Omental fat pad (tissue), 4 donors: ENCODE data around the gene PKP4. TPM values are rescaled to one million over a fixed set of nuclear protein-coding genes. Genes with fewer than 3 reads are reported as not detected.

Experiments
- ATAC-seq: fragments of 150-250 bp; one replicate; pipeline ENCODE4 v1.9.1; 2016; ENCODE audit warnings: mild to moderate bottlenecking, moderate library complexity; ENCODE audit not compliant: low FRiP score
- DNase-seq: peaks from one replicate; pipeline ENCODE4 v3.0.0-alpha.2; 2019; ENCODE audit warnings: low spot score
- total RNA-seq, 4 donors: library from RNA; depleted of rRNA; stranded (reverse); fragments of >200 nt; gene quantifications; one replicate each; pipeline ENCODE4 v1.1.0, GENCODE V29; 2016
- TF ChIP-seq, protein P1 (sequence below), 3 donors: fragments of 450-650 bp; IDR thresholded peaks; one replicate each; pipeline ENCODE4 v1.5.1; 2016 to 2017; ENCODE audit warnings: antibody characterized with exemption in 3 of 3, mild to moderate bottlenecking in 3 of 3, moderate library complexity in 2 of 3

PKP4 gene
- total RNA-seq, 4 donors from 2014 or later, result 25.8 to 96.9 (median 56.2) TPM

DNA sequence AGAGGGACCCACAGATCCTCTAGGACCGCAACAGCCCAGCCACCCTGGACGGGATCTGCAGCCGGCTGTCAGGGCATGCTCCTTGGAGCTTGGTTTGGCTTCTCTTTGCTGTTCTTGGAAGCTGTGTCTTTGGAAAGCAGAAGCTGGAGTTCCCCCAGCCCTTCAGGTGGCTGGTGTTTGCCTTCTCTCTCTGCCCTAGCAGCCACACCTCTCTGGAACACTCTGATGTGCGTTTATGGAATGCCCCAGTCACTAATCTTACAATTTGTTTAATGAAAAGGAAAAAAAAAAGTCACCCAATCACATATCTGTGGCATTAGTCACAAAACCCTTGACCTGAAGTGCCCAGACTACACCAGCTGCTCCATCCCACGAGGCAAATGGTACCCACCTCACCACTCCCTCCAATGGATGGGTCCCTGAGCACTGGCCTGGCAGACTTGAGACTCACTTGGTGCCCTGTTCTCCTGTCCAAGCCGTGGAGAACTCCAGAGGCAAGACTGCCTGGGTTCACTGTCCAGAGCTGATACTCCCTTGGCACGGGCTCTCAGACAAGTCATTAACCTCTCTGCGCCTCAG lies 268.1 kb downstream of the PKP4 start:
- TF ChIP-seq, protein P1, sequence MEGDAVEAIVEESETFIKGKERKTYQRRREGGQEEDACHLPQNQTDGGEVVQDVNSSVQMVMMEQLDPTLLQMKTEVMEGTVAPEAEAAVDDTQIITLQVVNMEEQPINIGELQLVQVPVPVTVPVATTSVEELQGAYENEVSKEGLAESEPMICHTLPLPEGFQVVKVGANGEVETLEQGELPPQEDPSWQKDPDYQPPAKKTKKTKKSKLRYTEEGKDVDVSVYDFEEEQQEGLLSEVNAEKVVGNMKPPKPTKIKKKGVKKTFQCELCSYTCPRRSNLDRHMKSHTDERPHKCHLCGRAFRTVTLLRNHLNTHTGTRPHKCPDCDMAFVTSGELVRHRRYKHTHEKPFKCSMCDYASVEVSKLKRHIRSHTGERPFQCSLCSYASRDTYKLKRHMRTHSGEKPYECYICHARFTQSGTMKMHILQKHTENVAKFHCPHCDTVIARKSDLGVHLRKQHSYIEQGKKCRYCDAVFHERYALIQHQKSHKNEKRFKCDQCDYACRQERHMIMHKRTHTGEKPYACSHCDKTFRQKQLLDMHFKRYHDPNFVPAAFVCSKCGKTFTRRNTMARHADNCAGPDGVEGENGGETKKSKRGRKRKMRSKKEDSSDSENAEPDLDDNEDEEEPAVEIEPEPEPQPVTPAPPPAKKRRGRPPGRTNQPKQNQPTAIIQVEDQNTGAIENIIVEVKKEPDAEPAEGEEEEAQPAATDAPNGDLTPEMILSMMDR (IDR thresholded peaks at IDR 0.05), result no peak
- no peak for ATAC-seq

DNA sequence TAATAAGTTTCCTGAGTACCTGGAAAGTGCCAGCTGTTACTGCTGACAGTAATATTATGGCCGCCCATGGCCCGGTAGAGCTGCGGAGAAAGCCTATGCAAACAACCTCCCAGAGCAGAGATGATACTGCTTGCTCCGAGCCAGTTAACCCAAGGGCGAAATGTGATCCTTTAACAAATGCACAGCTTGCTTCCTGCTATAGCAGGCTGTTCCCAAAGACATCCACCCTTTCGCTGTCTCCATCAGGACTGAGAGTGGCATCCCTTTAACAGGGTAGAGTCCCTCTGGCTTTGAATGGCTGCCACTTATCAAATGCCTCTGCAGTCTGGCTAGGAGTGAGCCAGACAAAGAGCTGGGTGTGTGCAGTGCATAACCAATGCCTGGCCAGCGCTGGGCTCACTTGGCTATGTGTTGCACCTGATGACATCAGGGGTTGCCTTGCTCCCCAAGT lies 268.7 kb downstream of the PKP4 start:
- DNase-seq (no peak), ATAC-seq (no peak)
- TF ChIP-seq, protein P1 (IDR thresholded peaks at IDR 0.05), result no peak

More for the DNA sequence above, 268.1 kb downstream of the PKP4 start:
- DNase-seq, result no peak

DNA sequence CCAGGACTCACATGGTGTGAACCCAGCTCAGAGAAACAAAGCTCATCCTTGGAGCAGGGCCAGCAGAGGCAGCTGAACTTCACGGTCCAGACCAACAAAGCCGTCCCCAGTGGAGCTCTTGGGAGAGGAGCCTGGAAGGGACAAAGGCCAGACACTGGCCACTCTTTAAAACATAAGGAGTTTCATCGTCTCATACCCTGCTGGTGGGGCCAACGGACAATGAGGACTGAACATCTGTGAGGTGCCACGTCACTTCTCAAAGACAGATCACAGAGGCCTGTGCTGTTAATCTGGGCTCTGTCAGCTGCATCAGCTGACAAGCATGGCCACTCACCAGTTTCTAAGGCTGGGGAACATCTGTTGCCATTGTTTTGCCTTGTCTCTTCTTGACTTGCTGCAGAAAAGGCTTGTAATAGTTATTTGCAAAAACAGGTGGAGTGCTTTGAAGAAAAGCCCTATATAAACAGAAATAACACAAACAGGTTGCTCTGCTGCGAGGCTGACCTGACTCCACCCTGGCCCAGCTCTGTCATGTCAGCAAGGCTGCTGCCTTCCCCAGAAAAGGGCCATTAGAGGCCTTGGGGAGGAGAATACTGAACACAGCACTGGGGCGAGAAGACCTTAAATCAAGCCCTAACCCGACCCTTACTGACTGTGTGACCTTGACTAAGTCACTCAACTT lies 270.3 kb downstream of the PKP4 start:
- DNase-seq (no peak), ATAC-seq (no peak)
- TF ChIP-seq, protein P1 (IDR thresholded peaks at IDR 0.05), result no peak

DNA sequence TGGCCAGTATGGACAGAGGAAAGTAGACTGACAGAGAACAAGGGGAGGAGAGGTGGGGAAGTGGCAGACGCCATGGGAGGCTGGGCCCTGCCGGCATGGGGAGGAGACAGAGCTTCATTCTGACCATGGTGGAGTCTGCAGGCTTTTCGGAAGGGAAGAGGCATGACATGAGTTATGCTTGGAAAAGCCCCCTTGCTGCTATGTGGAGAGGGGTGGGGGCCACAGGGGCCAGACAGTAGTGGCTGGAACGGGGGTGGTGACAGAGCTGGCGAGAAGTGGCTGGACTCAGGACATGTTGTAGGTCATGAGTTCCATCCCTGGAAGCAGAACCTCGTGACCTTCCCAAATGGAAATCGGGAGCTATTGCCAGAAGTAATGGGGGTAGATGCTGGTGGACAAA lies 271.7 kb downstream of the PKP4 start:
- TF ChIP-seq, protein P1 (IDR thresholded peaks at IDR 0.05), result no peak
- ATAC-seq (no peak), DNase-seq (no peak)

DNA sequence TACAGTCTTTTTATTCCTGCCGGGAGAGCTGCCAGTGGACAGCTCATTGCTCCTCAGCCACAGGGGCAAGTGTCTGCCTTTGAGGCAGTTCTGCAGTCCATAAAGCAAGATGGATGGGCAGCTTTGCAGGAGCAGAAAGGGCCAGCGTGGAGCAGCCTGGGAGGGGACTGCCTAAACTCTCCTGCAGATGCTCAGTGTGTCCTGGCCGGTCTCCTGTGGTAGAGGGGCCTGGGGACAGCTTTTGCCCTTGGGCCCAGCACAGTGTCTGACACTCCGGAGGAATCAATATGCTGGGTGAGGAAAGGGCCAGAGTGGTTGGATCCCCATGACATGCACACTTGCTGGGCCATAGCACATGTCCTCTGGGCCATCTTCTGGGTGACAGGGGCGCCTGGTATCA lies 272.7 kb downstream of the PKP4 start:
- TF ChIP-seq, protein P1 (IDR thresholded peaks at IDR 0.05), result no peak
- DNase-seq, result no peak
- ATAC-seq, result no peak

DNA sequence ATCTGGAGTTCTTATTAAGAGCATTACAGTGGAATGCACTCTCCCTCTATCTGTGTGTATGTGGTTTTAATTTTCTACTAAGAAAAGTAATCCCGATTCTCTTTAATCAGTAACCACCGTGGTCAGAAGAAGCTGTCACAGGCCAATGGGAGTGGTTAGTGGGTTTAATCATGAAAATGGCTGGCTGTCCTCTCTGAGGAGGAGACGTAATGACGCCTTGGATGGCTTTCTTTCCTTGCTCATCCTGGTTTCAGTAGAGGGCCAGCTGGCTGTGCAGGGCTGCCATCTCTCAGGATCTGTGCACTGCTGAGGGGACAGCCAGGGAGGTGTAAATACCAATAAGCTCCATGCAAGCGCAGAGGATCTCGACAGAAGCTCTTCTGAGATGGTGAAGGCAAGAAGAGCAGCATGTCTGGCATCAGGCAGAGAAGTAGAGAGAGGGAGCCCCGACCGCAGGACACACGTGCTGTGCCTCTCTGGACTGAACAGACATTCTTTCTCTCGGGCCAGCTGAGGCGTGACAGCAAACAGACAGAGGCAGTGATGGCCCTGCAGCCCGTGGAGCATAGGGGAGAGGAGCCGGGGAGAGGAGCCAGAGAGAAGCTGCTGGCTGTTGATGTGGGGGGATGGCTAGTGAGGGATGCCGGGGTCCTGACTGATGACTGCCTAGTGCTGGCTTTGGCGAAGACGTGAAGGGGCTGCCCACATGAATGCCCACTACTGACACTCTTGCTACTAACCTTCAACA lies 273.3 kb downstream of the PKP4 start:
- DNase-seq (no peak), ATAC-seq (no peak)
- TF ChIP-seq, protein P1 (IDR thresholded peaks at IDR 0.05), result no peak
